Neuronal stem cell (in vitro differentiated cells): Measurements from ENCODE around the gene DIPK1A.

Experiments used
- DNase-seq: peaks from one replicate; pipeline ENCODE4 v3.0.0-alpha.2; 2013; ENCODE audit warnings: low spot score
- H2AFZ ChIP-seq: one replicate; pipeline ENCODE4 v1.6.1; 2013; ENCODE audit warnings: mild to moderate bottlenecking, low read length, inconsistent platforms
- H2AK5ac ChIP-seq: 2 replicates; pipeline ENCODE4 v1.6.1; 2013; ENCODE audit warnings: low read depth, mild to moderate bottlenecking, inconsistent platforms, low read length, moderate library complexity, mixed read lengths
- H2BK120ac ChIP-seq: 2 replicates; pipeline ENCODE4 v1.6.1; 2013; ENCODE audit warnings: low read depth, mild to moderate bottlenecking, inconsistent platforms, low read length, moderate library complexity, mixed read lengths
- H2BK12ac ChIP-seq: one replicate; pipeline ENCODE4 v1.6.1; 2013; ENCODE audit warnings: low read length, inconsistent platforms
- H2BK15ac ChIP-seq: 2 replicates; pipeline ENCODE4 v1.6.1; 2013; ENCODE audit warnings: mild to moderate bottlenecking, low read length, inconsistent platforms, mixed read lengths
- H2BK5ac ChIP-seq: one replicate; pipeline ENCODE4 v1.6.1; 2013; ENCODE audit warnings: inconsistent platforms, mild to moderate bottlenecking, low read length, moderate library complexity
- H3K14ac ChIP-seq: one replicate; pipeline ENCODE4 v1.6.1; 2013; ENCODE audit warnings: low read length, inconsistent platforms
- H3K18ac ChIP-seq: 2 replicates; pipeline ENCODE4 v1.6.1; 2013; ENCODE audit warnings: low read length, inconsistent platforms
- H3K23ac ChIP-seq: 2 replicates; pipeline ENCODE4 v1.6.1; 2013; ENCODE audit warnings: low read depth, mild to moderate bottlenecking, mixed read lengths, low read length, inconsistent platforms; ENCODE audit not compliant: poor library complexity
- H3K27ac ChIP-seq: replicated peaks from 3 replicates; pipeline ENCODE4 v1.5.1; 2013; ENCODE audit warnings: low read length, inconsistent platforms
- H3K27me3 ChIP-seq, 3 experiments: 2 replicates each; pipeline ENCODE4 v1.6.1; 2013; ENCODE audit warnings: low read length in 3 of 3, mild to moderate bottlenecking in 2 of 3, inconsistent platforms in 1 of 3, low read depth in 1 of 3, mixed read lengths in 1 of 3, moderate library complexity in 1 of 3; ENCODE audit not compliant: control insufficient read depth in 3 of 3, insufficient read depth in 3 of 3
- H3K36me3 ChIP-seq, 2 donors: replicated peaks in 1 of 2; 2 replicates each; pipeline ENCODE4 v1.6.1; 2013; ENCODE audit warnings: low read length in 2 of 2; ENCODE audit not compliant: control insufficient read depth in 2 of 2, insufficient read depth in 2 of 2
- H3K4ac ChIP-seq: 2 replicates; pipeline ENCODE4 v1.6.1; 2013; ENCODE audit warnings: inconsistent platforms, mild to moderate bottlenecking, low read length, moderate library complexity
- H3K4me1 ChIP-seq, 2 donors: 1 replicate in 1 of 2; 2 replicates in 1 of 2; pipeline ENCODE4 v1.6.1; 2013; ENCODE audit warnings: low read length in 2 of 2, low read depth in 1 of 2; ENCODE audit not compliant: control insufficient read depth in 2 of 2, insufficient read depth in 1 of 2
- H3K4me2 ChIP-seq: one replicate; pipeline ENCODE4 v1.6.1; 2013; ENCODE audit warnings: mild to moderate bottlenecking, low read length, inconsistent platforms; ENCODE audit not compliant: insufficient read depth, poor library complexity, severe bottlenecking
- H3K4me3 ChIP-seq, 2 donors: 2 replicates each; pipeline ENCODE4 v1.5.1; 2013; ENCODE audit warnings: low read length in 2 of 2, mild to moderate bottlenecking in 2 of 2, inconsistent platforms in 1 of 2, moderate library complexity in 1 of 2
- H3K79me1 ChIP-seq: one replicate; pipeline ENCODE4 v1.6.1; 2013; ENCODE audit warnings: low read depth, mild to moderate bottlenecking, inconsistent platforms, low read length, moderate library complexity
- H3K9ac ChIP-seq: one replicate; pipeline ENCODE4 v1.6.1; 2013; ENCODE audit warnings: mild to moderate bottlenecking, low read depth, low read length, inconsistent platforms; ENCODE audit not compliant: poor library complexity
- H3K9me3 ChIP-seq, 2 donors: replicated peaks in 1 of 2; 2 replicates each; pipeline versions ENCODE3 to v1.6.1; 2013; ENCODE audit warnings: low read length in 2 of 2, mild to moderate bottlenecking in 2 of 2, inconsistent platforms in 1 of 2, low read depth in 1 of 2, mixed read lengths in 1 of 2, moderate library complexity in 1 of 2; ENCODE audit not compliant: control insufficient read depth in 2 of 2, insufficient read depth in 1 of 2
- H4K8ac ChIP-seq: one replicate; pipeline ENCODE4 v1.6.1; 2013; ENCODE audit warnings: low read depth, mild to moderate bottlenecking, inconsistent platforms, low read length, moderate library complexity
- H4K91ac ChIP-seq: one replicate; pipeline ENCODE4 v1.6.1; 2013; ENCODE audit warnings: low read length, low read depth, mild to moderate bottlenecking, inconsistent platforms; ENCODE audit not compliant: poor library complexity
- WGBS, 2 donors: extraction: QIAGEN DNeasy Blood & Tissue Kit; methylation state at CpG; one replicate each; pipeline ENCODE4 v1.1.7; 2013; ENCODE audit warnings: missing lambda C conversion rate in 2 of 2, mixed read lengths in 1 of 2; ENCODE audit not compliant: insufficient read length in 2 of 2, insufficient replicate concordance in 1 of 2; ENCODE audit errors: extremely low coverage in 2 of 2; 5-methylcytosine and 5-hydroxymethylcytosine counted together

The DIPK1A gene

GRCh38 chr1:92913093-92913819 is 48.0 kb downstream of the DIPK1A start:
- Histone ChIP-seq H2BK120ac (no peak overlapping the region), H3K14ac (no peak overlapping the region), H3K4ac (no peak overlapping the region), H3K79me1 (no peaks in the 10 kb centered on the region), H2BK5ac (no peak overlapping the region), H3K27ac (no peak overlapping the region), H2BK15ac (no peak overlapping the region), H2BK12ac (no peak overlapping the region), H3K27me3 (no peaks in the 10 kb centered on the region), H4K8ac (no peak overlapping the region), H3K36me3 (no peaks in the 10 kb centered on the region), H3K23ac (no peak overlapping the region), H3K9me3 (no peaks in the 10 kb centered on the region), H3K4me2 (no peak overlapping the region), H4K91ac (no peak overlapping the region), H2AFZ (no peak overlapping the region), H3K4me3 (no peak overlapping the region), H3K4me1 (no peaks in the 10 kb centered on the region), H2AK5ac (no peak overlapping the region), H3K18ac (no peak overlapping the region), H3K9ac (no peak overlapping the region)
- no peak for DNase-seq
- no CpG with 5 or more reads among the region's 3 CpGs for WGBS, 2 donors

- no peak overlapping the region for H4K8ac ChIP-seq
- no peak overlapping the region for H3K4ac ChIP-seq
- no peak overlapping the region for H3K9ac ChIP-seq
- no peaks in the 10 kb centered on the region for H3K36me3 ChIP-seq
- H2BK120ac ChIP-seq = no peak overlapping the region
- H3K79me1 ChIP-seq = no peaks in the 10 kb centered on the region
- WGBS, 2 donors = no CpG with 5 or more reads among the region's 4 CpGs
- H2BK12ac ChIP-seq = no peak overlapping the region
- no peak overlapping the region for H2AK5ac ChIP-seq
- H3K4me2 ChIP-seq = no peak overlapping the region
- no peak overlapping the region for H3K23ac ChIP-seq
- H2BK5ac ChIP-seq = no peak overlapping the region
- H3K27ac ChIP-seq = no peak overlapping the region
- H3K4me1 ChIP-seq = no peaks in the 10 kb centered on the region
- H2AFZ ChIP-seq = no peak overlapping the region
- DNase-seq = no peak
- no peak overlapping the region for H3K14ac ChIP-seq
- no peaks in the 10 kb centered on the region for H3K27me3 ChIP-seq
- H3K4me3 ChIP-seq = no peak overlapping the region
- H4K91ac ChIP-seq = no peak overlapping the region
- no peak overlapping the region for H2BK15ac ChIP-seq
- H3K18ac ChIP-seq = no peak overlapping the region
- no peaks in the 10 kb centered on the region for H3K9me3 ChIP-seq
These were observed 51.2 kb downstream of the DIPK1A start for GRCh38 chr1:92910081-92910480.

GRCh38 chr1:92909321-92909720 is 51.9 kb downstream of the DIPK1A start:
- Histone ChIP-seq H3K27me3 (no peaks in the 10 kb centered on the region), H2AK5ac (no peak overlapping the region), H3K23ac (no peak overlapping the region), H3K4me1 (no peaks in the 10 kb centered on the region), H3K9me3 (no peaks in the 10 kb centered on the region), H3K4me3 (no peak overlapping the region), H2BK5ac (no peak overlapping the region), H3K14ac (no peak overlapping the region), H2BK15ac (no peak overlapping the region), H4K91ac (no peak overlapping the region), H4K8ac (no peak overlapping the region), H3K79me1 (no peaks in the 10 kb centered on the region), H2BK120ac (no peak overlapping the region), H3K4me2 (no peak overlapping the region), H3K36me3 (no peaks in the 10 kb centered on the region), H2AFZ (no peak overlapping the region), H3K9ac (no peak overlapping the region), H3K18ac (no peak overlapping the region), H2BK12ac (no peak overlapping the region), H3K27ac (no peak overlapping the region), H3K4ac (no peak overlapping the region)
- DNase-seq = no peak
- WGBS, 2 donors = no CpG with 5 or more reads among the region's 3 CpGs

- no peak overlapping the region for H2BK12ac ChIP-seq
- no peak overlapping the region for H3K4me3 ChIP-seq
- H3K9ac ChIP-seq = no peak overlapping the region
- H3K79me1 ChIP-seq = no peaks in the 10 kb centered on the region
- no peak overlapping the region for H2BK5ac ChIP-seq
- H3K36me3 ChIP-seq = no peaks in the 10 kb centered on the region
- no peak overlapping the region for H2BK120ac ChIP-seq
- H3K4me2 ChIP-seq = no peak overlapping the region
- no peak overlapping the region for H3K18ac ChIP-seq
- no peak overlapping the region for H2BK15ac ChIP-seq
- H3K4me1 ChIP-seq = no peaks in the 10 kb centered on the region
- H2AK5ac ChIP-seq = no peak overlapping the region
- no peak overlapping the region for H3K14ac ChIP-seq
- no peak overlapping the region for H3K23ac ChIP-seq
- no peak for DNase-seq
- H3K9me3 ChIP-seq = no peaks in the 10 kb centered on the region
- no peak overlapping the region for H2AFZ ChIP-seq
- H4K91ac ChIP-seq = no peak overlapping the region
- H4K8ac ChIP-seq = no peak overlapping the region
- H3K27me3 ChIP-seq = no peaks in the 10 kb centered on the region
- H3K4ac ChIP-seq = no peak overlapping the region
- no CpG with 5 or more reads among the region's 2 CpGs for WGBS, 2 donors
- no peak overlapping the region for H3K27ac ChIP-seq
These were observed 53.1 kb downstream of the DIPK1A start for GRCh38 chr1:92907949-92908684.
